Measurements from ENCODE around the gene NWD2. TPM values are rescaled to one million over a fixed set of nuclear protein-coding genes. Genes with fewer than 3 reads are reported as not detected.

NWD2 gene
- total and polyA plus RNA-seq, 2 experiments from 2014 or later = not detected

GRCh38 chr4:37431417-37431743 lies 186.8 kb downstream of the NWD2 start:
- Histone ChIP-seq H3F3A (ENCODE audit: insufficient read depth) (no peaks in the 10 kb centered on the region), H3K9me3 (ENCODE audit: low read depth) (no peaks in the 10 kb centered on the region), H3K9ac (no peak overlapping the region), H3K27ac (no peak overlapping the region), H3K79me2 (ENCODE audit: insufficient read depth) (no peaks in the 10 kb centered on the region), H2AFZ (no peak overlapping the region), H3K4me3 (no peak overlapping the region), H4K20me1 (ENCODE audit: insufficient read depth) (no peaks in the 10 kb centered on the region), H3K4me2 (ENCODE audit: unreplicated experiment) (no peak overlapping the region), H3K4me1 (ENCODE audit: insufficient read depth) (no peaks in the 10 kb centered on the region), H3K36me3 (ENCODE audit: low read depth) (no peaks in the 10 kb centered on the region), H3K9me2 (ENCODE audit: insufficient read depth) (no peaks in the 10 kb centered on the region), H3K27me3 (replicated peaks; ENCODE audit: insufficient read depth) (no peaks in the 10 kb centered on the region)
- DNase-seq = no peak
- in situ Hi-C loops (cut with MboI) = no loop called here
- no peak for TF ChIP-seq EZH2 (IDR thresholded peaks at IDR 0.05; ENCODE audit: insufficient read depth, poor library complexity, severe bottlenecking)
- TF ChIP-seq EZH2phosphoT487 (IDR thresholded peaks at IDR 0.05; ENCODE audit: insufficient read depth, low read depth) = no peak
- 0 to 3% methylated on average over 1 of the region's 1 CpG for WGBS, 2 experiments (ENCODE audit: low coverage in 1 of 2, low lambda C conversion rate in 2 of 2, missing lambda C conversion rate in 2 of 2)

DNA sequence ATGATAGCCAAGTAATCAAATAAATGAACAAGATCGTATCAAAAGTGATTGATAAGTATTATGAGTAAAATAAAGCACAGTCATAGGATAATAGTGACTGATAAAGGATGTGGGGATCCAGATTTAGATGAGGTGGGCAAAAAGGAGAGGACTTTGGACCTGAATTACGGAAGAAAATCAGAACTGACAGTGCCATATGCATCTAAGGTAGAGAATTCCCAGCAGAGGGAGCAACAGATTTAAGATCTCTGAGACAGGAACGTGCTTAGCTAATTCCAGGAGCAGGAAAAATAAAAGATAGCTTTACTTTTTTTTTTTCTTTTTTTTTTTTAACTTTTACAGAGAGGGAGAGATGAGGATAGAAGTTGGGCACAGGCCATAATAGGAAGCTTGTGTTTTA lies 189.9 kb downstream of the NWD2 start:
- no peaks in the 10 kb centered on the region for H3K4me1 ChIP-seq (ENCODE audit: insufficient read depth)
- no peaks in the 10 kb centered on the region for H4K20me1 ChIP-seq (ENCODE audit: insufficient read depth)
- H3K4me3 ChIP-seq = no peak overlapping the region
- H3K27ac ChIP-seq = no peak overlapping the region
- WGBS, 2 experiments (ENCODE audit: low coverage in 1 of 2, low lambda C conversion rate in 2 of 2, missing lambda C conversion rate in 2 of 2) = 16 to 30% methylated on average over 3 of the region's 3 CpGs
- no peaks in the 10 kb centered on the region for H3K27me3 ChIP-seq (replicated peaks; ENCODE audit: insufficient read depth)
- in situ Hi-C loops (cut with MboI) = no loop called here
- TF ChIP-seq EZH2 (IDR thresholded peaks at IDR 0.05; ENCODE audit: insufficient read depth, poor library complexity, severe bottlenecking) = no peak
- no peak for TF ChIP-seq EZH2phosphoT487 (IDR thresholded peaks at IDR 0.05; ENCODE audit: insufficient read depth, low read depth)
- no peaks in the 10 kb centered on the region for H3F3A ChIP-seq (ENCODE audit: insufficient read depth)
- H3K79me2 ChIP-seq (ENCODE audit: insufficient read depth) = no peaks in the 10 kb centered on the region
- H2AFZ ChIP-seq = no peak overlapping the region
- H3K9ac ChIP-seq = no peak overlapping the region
- peak; percentile 36 for DNase-seq
- no peaks in the 10 kb centered on the region for H3K9me3 ChIP-seq (ENCODE audit: low read depth)
- H3K4me2 ChIP-seq (ENCODE audit: unreplicated experiment) = no peak overlapping the region
- no peaks in the 10 kb centered on the region for H3K9me2 ChIP-seq (ENCODE audit: insufficient read depth)
- H3K36me3 ChIP-seq (ENCODE audit: low read depth) = no peaks in the 10 kb centered on the region

DNA sequence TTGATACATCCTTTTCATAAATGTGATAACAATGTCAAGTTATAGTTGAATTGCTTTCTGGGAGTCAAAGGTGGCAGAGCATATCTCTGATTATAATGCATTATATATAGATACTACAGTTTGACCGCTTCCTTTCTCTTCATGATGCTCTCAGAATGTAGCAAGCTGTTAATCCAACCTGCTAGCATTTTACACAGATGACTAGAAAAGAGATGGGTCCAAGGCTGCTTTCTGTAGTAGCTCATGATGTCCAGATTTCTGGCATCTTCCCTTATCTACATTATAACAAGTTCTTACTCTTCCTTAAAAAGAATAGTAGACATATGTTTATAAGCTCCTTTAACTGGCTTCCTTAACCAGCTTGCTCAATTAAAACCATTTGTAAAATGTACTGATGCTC lies 192.0 kb downstream of the NWD2 start:
- Histone ChIP-seq H3K36me3 (ENCODE audit: low read depth) (no peaks in the 10 kb centered on the region), H4K20me1 (ENCODE audit: insufficient read depth) (no peaks in the 10 kb centered on the region), H3K9me2 (ENCODE audit: insufficient read depth) (no peaks in the 10 kb centered on the region), H3K4me2 (ENCODE audit: unreplicated experiment) (no peak overlapping the region), H3K4me3 (no peak overlapping the region), H2AFZ (no peak overlapping the region), H3K4me1 (ENCODE audit: insufficient read depth) (no peaks in the 10 kb centered on the region), H3K79me2 (ENCODE audit: insufficient read depth) (no peaks in the 10 kb centered on the region), H3K27ac (no peak overlapping the region), H3K9ac (no peak overlapping the region), H3K9me3 (ENCODE audit: low read depth) (no peaks in the 10 kb centered on the region), H3F3A (ENCODE audit: insufficient read depth) (no peaks in the 10 kb centered on the region), H3K27me3 (replicated peaks; ENCODE audit: insufficient read depth) (no peaks in the 10 kb centered on the region)
- WGBS, 2 experiments (ENCODE audit: low coverage in 1 of 2, low lambda C conversion rate in 2 of 2, missing lambda C conversion rate in 2 of 2) = 53 to 54% methylated on average over 1 of the region's 1 CpG
- TF ChIP-seq EZH2phosphoT487 (IDR thresholded peaks at IDR 0.05; ENCODE audit: insufficient read depth, low read depth) = no peak
- no peak for TF ChIP-seq EZH2 (IDR thresholded peaks at IDR 0.05; ENCODE audit: insufficient read depth, poor library complexity, severe bottlenecking)
- in situ Hi-C loops (cut with MboI) = no loop called here
- no peak for DNase-seq

DNA sequence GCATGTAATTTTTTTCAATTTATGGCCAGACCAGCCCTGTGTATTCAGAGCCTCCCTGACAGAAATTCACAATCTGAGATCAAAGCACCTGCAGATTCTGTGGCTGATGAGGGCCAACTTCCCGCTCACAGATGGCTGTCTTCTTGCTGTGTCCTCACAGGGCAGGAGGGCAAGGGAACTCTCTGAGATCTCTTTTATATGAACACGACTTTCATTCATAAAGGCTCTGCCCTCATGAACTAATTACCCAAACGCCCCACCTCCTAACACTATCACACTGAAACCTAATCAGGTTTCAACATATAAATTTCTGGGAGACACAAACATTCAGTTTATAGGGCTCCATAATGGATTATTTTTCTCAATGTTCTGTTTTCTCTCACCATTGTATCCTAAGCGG lies 192.6 kb downstream of the NWD2 start:
- Histone ChIP-seq H3K9me2 (ENCODE audit: insufficient read depth) (no peaks in the 10 kb centered on the region), H3K4me2 (ENCODE audit: unreplicated experiment) (no peak overlapping the region), H3K79me2 (ENCODE audit: insufficient read depth) (no peaks in the 10 kb centered on the region), H2AFZ (no peak overlapping the region), H3K27me3 (replicated peaks; ENCODE audit: insufficient read depth) (peaks cover 2% of the 10 kb centered on the region; the same call in 1 of the 2 replicates), H3K36me3 (ENCODE audit: low read depth) (no peaks in the 10 kb centered on the region), H3K9ac (no peak overlapping the region), H3K4me3 (no peak overlapping the region), H3K27ac (no peak overlapping the region), H3F3A (ENCODE audit: insufficient read depth) (no peaks in the 10 kb centered on the region), H3K9me3 (ENCODE audit: low read depth) (no peaks in the 10 kb centered on the region), H4K20me1 (ENCODE audit: insufficient read depth) (no peaks in the 10 kb centered on the region), H3K4me1 (ENCODE audit: insufficient read depth) (no peaks in the 10 kb centered on the region)
- in situ Hi-C loops (cut with MboI) = no loop called here
- TF ChIP-seq EZH2phosphoT487 (IDR thresholded peaks at IDR 0.05; ENCODE audit: insufficient read depth, low read depth) (no peak), EZH2 (IDR thresholded peaks at IDR 0.05; ENCODE audit: insufficient read depth, poor library complexity, severe bottlenecking) (no peak)
- DNase-seq = no peak
- 34 to 36% methylated on average over 4 of the region's 4 CpGs for WGBS, 2 experiments (ENCODE audit: low coverage in 1 of 2, low lambda C conversion rate in 2 of 2, missing lambda C conversion rate in 2 of 2)

Measured in GM23248 (cell line).